Naive thymus-derived CD4-positive, alpha-beta T cell (primary cell): ENCODE results near the gene EXOC3. TPM values are rescaled to one million over a fixed set of nuclear protein-coding genes. Genes with fewer than 3 reads are reported as not detected.
"Not testable (repeated sequence)": the region's sequence is repeated elsewhere in the genome, so short reads cannot be mapped to it uniquely, and the experiment has no call there.

Experiments used
- ATAC-seq: fragments of 150-1000 bp; cut with Tn5 transposase; 2 replicates; pipeline ENCODE4 v1.10.0; 2021; ENCODE audit warnings: mild to moderate bottlenecking, moderate library complexity
- CTCF ChIA-PET: fragments of 350-600 bp; sonication (Branson Sonifier 250); formaldehyde crosslinking; loops from one replicate; lab custom pipeline; 2021; ENCODE audit warnings: antibody characterized with exemption; lab: Charles Lee
- POLR2A ChIA-PET: fragments of 350-600 bp; sonication (Branson Sonifier 250); formaldehyde crosslinking; loops from one replicate; lab custom pipeline; 2021; ENCODE audit warnings: antibody characterized with exemption, inconsistent platforms; lab: Charles Lee
- DNase-seq, 9 donors: peaks; one replicate each; pipeline versions ENCODE4 v3.0.0 to v3.0.0-alpha.2; 2020 to 2022; ENCODE audit warnings: mixed read lengths in 1 of 9
- H3K27ac ChIP-seq: one replicate; pipeline ENCODE4 v1.7.0; 2013; ENCODE audit warnings: mild to moderate bottlenecking, low read depth, low read length, moderate library complexity
- H3K27me3 ChIP-seq, 2 donors: one replicate each; pipeline ENCODE4 v1.7.0; 2013; ENCODE audit warnings: low read length in 2 of 2, mild to moderate bottlenecking in 2 of 2, moderate library complexity in 2 of 2; ENCODE audit not compliant: control insufficient read depth in 2 of 2, insufficient read depth in 2 of 2
- H3K36me3 ChIP-seq, 3 experiments: 1 replicate in 2 of 3; 2 replicates in 1 of 3; pipeline ENCODE4 v1.7.0; 2013; ENCODE audit warnings: low read length in 3 of 3, mild to moderate bottlenecking in 3 of 3, moderate library complexity in 1 of 3; ENCODE audit not compliant: insufficient read depth in 3 of 3, control insufficient read depth in 2 of 3
- H3K4me1 ChIP-seq, 2 donors: one replicate each; pipeline ENCODE4 v1.7.0; 2013; ENCODE audit warnings: low read length in 2 of 2, mild to moderate bottlenecking in 2 of 2, moderate library complexity in 1 of 2; ENCODE audit not compliant: control insufficient read depth in 2 of 2, insufficient read depth in 2 of 2
- H3K4me3 ChIP-seq: 2 replicates; pipeline ENCODE4 v1.7.0; 2013; ENCODE audit warnings: mild to moderate bottlenecking, low read length
- H3K9me3 ChIP-seq, 3 experiments: 1 replicate in 2 of 3; 2 replicates in 1 of 3; pipeline ENCODE4 v1.7.0; 2013; ENCODE audit warnings: low read length in 3 of 3; ENCODE audit not compliant: control insufficient read depth in 2 of 3
- H3K27ac Mint-ChIP-seq, 9 donors: one replicate each; pipeline ENCODE4 v1.8.0; 2020 to 2022; ENCODE audit warnings: mixed read lengths in 9 of 9, mild to moderate bottlenecking in 8 of 9, moderate library complexity in 5 of 9, inconsistent platforms in 2 of 9
- H3K27me3 Mint-ChIP-seq, 5 donors: one replicate each; pipeline ENCODE4 v1.8.0; 2021 to 2022; ENCODE audit warnings: mixed read lengths in 5 of 5, mild to moderate bottlenecking in 1 of 5
- H3K36me3 Mint-ChIP-seq, 5 donors: one replicate each; pipeline ENCODE4 v1.8.0; 2020 to 2022; ENCODE audit warnings: mixed read lengths in 5 of 5, mild to moderate bottlenecking in 3 of 5, inconsistent platforms in 1 of 5
- H3K4me1 Mint-ChIP-seq, 7 donors: one replicate each; pipeline ENCODE4 v1.8.0; 2020 to 2022; ENCODE audit warnings: mixed read lengths in 7 of 7, mild to moderate bottlenecking in 3 of 7, inconsistent platforms in 1 of 7
- H3K4me3 Mint-ChIP-seq, 10 donors: one replicate each; pipeline ENCODE4 v1.8.0; 2020 to 2022; ENCODE audit warnings: mild to moderate bottlenecking in 10 of 10, mixed read lengths in 10 of 10, moderate library complexity in 6 of 10, inconsistent platforms in 2 of 10
- H3K9me3 Mint-ChIP-seq, 11 donors: one replicate each; pipeline ENCODE4 v1.8.0; 2020 to 2022; ENCODE audit warnings: mixed read lengths in 11 of 11, mild to moderate bottlenecking in 4 of 11, inconsistent platforms in 1 of 11, moderate library complexity in 1 of 11
- intact Hi-C, 2 donors: fragments of 100-400 bp; cut with micrococcal nuclease; formaldehyde crosslinking; loops; one replicate each; pipeline ENCODE4 v1.15.1; 2023
- polyA plus RNA-seq, 2 donors: library from polyadenylated mRNA; unstranded; fragments of 300-500 nt; fragmentation: Illumina TruSeq; gene quantifications; one replicate each; pipeline ENCODE4 v1.2.3, GENCODE V29; 2021
- total RNA-seq, 6 experiments: library from RNA in 5 of 6; stranded (reverse) in 5 of 6; gene quantifications; 1 replicate in 5 of 6; 2 replicates in 1 of 6; pipeline ENCODE4 v1.2.3 and lab custom pipeline; 2021 to 2026

The EXOC3 gene
- total and polyA plus RNA-seq, 7 experiments from 2014 or later: 44.3 to 105 (median 89.3) TPM

DNA sequence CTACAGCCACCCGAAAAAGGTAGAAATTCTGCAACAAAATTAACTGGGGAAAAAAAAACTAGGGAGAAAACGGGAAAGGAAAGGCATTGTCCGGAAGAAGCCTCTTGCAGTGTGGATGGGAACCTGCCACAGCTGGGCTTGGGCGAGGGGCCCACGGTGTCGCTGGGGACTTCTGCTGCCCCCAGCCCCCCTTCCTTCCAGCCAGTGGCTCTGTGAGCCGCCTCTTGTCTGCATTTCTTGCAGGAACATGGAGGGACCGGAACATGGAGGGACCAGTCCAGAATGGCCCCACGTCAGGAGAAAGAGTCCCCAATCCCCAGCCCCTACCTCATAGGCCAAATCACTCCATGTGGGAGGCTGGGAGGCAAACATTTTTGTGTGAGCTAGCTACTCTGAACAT lies 36.9 kb upstream of the EXOC3 start:
- Mint-ChIP-seq H3K4me1 (peaks cover 0 to 15% (median 0%) of the 10 kb centered on the region in 7 donors), H3K27ac (no peak overlapping the region), H3K36me3 (peaks cover 0 to 20% (median 0%) of the 10 kb centered on the region in 5 donors), H3K27me3 (peaks cover 0 to 31% (median 16%) of the 10 kb centered on the region in 5 donors), H3K9me3 (peaks cover 0 to 2% (median 0%) of the 10 kb centered on the region in 11 donors), H3K4me3 (no peak overlapping the region)
- POLR2A ChIA-PET: no interaction called here
- H3K27me3 ChIP-seq: no peaks in the 10 kb centered on the region
- intact Hi-C loops: no loop called here
- DNase-seq (no peak), ATAC-seq (no peak)
- H3K36me3 ChIP-seq: no peaks in the 10 kb centered on the region
- no peaks in the 10 kb centered on the region for H3K9me3 ChIP-seq
- CTCF ChIA-PET: no interaction called here
- no peaks in the 10 kb centered on the region for H3K4me1 ChIP-seq
- H3K4me3 ChIP-seq: no peak overlapping the region
- H3K27ac ChIP-seq: no peak overlapping the region

DNA sequence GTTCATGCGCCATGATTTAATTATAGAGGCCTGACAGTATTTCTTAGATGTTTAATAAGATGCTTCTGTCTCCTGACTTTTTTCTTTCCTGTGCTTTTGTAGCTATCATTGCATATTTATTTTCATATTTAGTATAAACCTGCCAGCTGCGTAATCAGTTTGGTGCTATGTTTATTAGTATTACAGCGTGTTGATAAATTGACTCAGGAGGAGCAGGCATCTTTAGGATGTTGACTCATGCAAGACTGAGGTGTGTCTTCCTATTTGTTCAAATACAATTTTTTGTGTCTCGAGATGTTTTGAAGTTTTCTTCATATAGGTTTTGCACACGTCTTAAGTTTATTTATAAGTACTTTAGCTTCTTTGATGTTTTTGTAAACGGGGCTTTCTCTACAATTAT lies 35.9 kb upstream of the EXOC3 start:
- no peaks in the 10 kb centered on the region for H3K9me3 ChIP-seq
- Mint-ChIP-seq H3K4me3 (no peak overlapping the region), H3K36me3 (peaks cover 0 to 14% (median 0%) of the 10 kb centered on the region in 5 donors), H3K27ac (no peak overlapping the region), H3K9me3 (peaks cover 0 to 2% (median 0%) of the 10 kb centered on the region in 11 donors), H3K4me1 (peaks cover 0 to 16% (median 0%) of the 10 kb centered on the region in 7 donors), H3K27me3 (peaks cover 0 to 25% (median 8%) of the 10 kb centered on the region in 5 donors)
- no peak for ATAC-seq
- no peaks in the 10 kb centered on the region for H3K4me1 ChIP-seq
- H3K27me3 ChIP-seq: no peaks in the 10 kb centered on the region
- H3K36me3 ChIP-seq: no peaks in the 10 kb centered on the region
- ChIA-PET POLR2A (no interaction called here), CTCF (no interaction called here)
- no peak overlapping the region for H3K4me3 ChIP-seq
- intact Hi-C loops: no loop called here
- DNase-seq: no peak
- no peak overlapping the region for H3K27ac ChIP-seq

DNA sequence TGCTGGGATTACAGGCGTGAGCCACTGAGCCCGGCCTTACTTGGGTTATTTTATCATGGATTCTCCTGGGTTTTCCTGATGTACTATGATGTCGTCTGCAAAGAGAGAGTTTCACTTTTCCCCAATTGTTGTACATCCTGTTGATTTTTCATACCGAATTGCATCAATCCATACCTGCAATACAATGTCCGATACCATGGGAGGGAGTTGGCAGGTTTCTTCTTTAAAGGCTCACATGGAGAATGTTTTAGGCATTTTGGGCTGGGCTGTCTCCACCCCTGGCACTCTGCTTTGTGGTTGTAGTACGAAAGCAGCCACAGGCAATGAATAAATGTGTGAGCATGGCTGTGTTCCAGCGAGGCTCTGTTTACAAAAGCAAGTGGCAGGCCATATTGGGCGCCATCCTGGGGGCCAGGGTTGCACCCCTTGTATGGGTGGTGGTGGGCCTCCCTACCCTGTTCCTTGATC lies 35.1 kb upstream of the EXOC3 start:
- H3K27ac Mint-ChIP-seq: no peak overlapping the region
- POLR2A ChIA-PET: no interaction called here

GRCh38 chr5:410911-411517 lies 32.0 kb upstream of the EXOC3 start:
- peaks cover 0 to 10% (median 4%) of the 10 kb centered on the region in 5 donors for H3K27me3 Mint-ChIP-seq
- DNase-seq (no peak), ATAC-seq (no peak)
- POLR2A ChIA-PET: no interaction called here
- peaks cover 0 to 8% (median 0%) of the 10 kb centered on the region in 5 donors for H3K36me3 Mint-ChIP-seq
- Histone ChIP-seq H3K4me1 (no peaks in the 10 kb centered on the region), H3K27ac (no peak overlapping the region), H3K36me3 (no peaks in the 10 kb centered on the region), H3K4me3 (no peak overlapping the region), H3K9me3 (no peaks in the 10 kb centered on the region), H3K27me3 (no peaks in the 10 kb centered on the region)
- H3K27ac Mint-ChIP-seq: no peak overlapping the region
- intact Hi-C loops: no loop called here
- CTCF ChIA-PET: no interaction called here
- H3K4me1 Mint-ChIP-seq: peaks cover 0 to 16% (median 0%) of the 10 kb centered on the region in 7 donors
- H3K9me3 Mint-ChIP-seq: no peaks in the 10 kb centered on the region
- H3K4me3 Mint-ChIP-seq: no peak overlapping the region

More for the DNA sequence above, 35.1 kb upstream of the EXOC3 start:
- intact Hi-C loops: no loop called here
- Mint-ChIP-seq H3K9me3 (peaks cover 0 to 2% (median 0%) of the 10 kb centered on the region in 11 donors), H3K4me3 (no peak overlapping the region), H3K27me3 (peaks cover 0 to 25% (median 7%) of the 10 kb centered on the region in 5 donors), H3K36me3 (peaks cover 0 to 11% (median 0%) of the 10 kb centered on the region in 5 donors), H3K4me1 (peaks cover 0 to 18% (median 0%) of the 10 kb centered on the region in 7 donors)
- Histone ChIP-seq H3K36me3 (no peaks in the 10 kb centered on the region), H3K4me3 (no peak overlapping the region), H3K9me3 (no peaks in the 10 kb centered on the region), H3K27me3 (no peaks in the 10 kb centered on the region), H3K4me1 (no peaks in the 10 kb centered on the region), H3K27ac (no peak overlapping the region)
- no peak for DNase-seq
- ATAC-seq: no peak
- CTCF ChIA-PET: no interaction called here

DNA sequence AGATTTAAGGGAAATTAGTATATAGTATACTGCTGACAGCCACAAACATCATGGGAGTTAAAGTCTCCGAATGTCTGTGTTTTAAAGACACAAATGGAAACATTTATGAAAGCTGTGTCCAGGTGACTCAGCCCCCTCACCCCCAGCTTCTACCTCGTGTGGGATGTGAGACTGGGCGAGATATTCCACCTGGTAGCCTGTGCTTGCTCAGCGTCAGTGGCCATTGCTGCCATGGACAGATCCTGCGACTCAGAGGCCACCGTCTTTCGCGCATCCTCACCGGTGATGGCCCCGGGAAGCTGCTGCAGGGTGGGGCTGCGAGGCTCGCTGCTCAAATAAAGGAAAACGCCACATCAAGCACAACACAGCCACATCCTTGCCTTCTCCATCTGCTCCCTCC lies 31.2 kb upstream of the EXOC3 start:
- Mint-ChIP-seq H3K27me3 (peaks cover 0 to 10% (median 4%) of the 10 kb centered on the region in 5 donors), H3K36me3 (peaks cover 0 to 8% (median 0%) of the 10 kb centered on the region in 5 donors), H3K9me3 (no peaks in the 10 kb centered on the region), H3K4me1 (peaks cover 0 to 16% (median 0%) of the 10 kb centered on the region in 7 donors), H3K4me3 (no peak overlapping the region), H3K27ac (no peak overlapping the region)
- no peaks in the 10 kb centered on the region for H3K9me3 ChIP-seq
- ATAC-seq (no peak), DNase-seq (peak in 1 of 9 donors; percentile 50)
- H3K4me1 ChIP-seq: no peaks in the 10 kb centered on the region
- no peak overlapping the region for H3K27ac ChIP-seq
- H3K36me3 ChIP-seq: no peaks in the 10 kb centered on the region
- ChIA-PET POLR2A (no interaction called here), CTCF (no interaction called here)
- no peaks in the 10 kb centered on the region for H3K27me3 ChIP-seq
- H3K4me3 ChIP-seq: no peak overlapping the region
- intact Hi-C loops: no loop called here

GRCh38 chr5:414991-415927 lies 27.7 kb upstream of the EXOC3 start:
- H3K36me3 Mint-ChIP-seq, H3K4me3 ChIP-seq, H3K27ac ChIP-seq, DNase-seq, H3K9me3 ChIP-seq, H3K27ac Mint-ChIP-seq, H3K27me3 ChIP-seq, intact Hi-C loops, CTCF ChIA-PET, H3K4me3 Mint-ChIP-seq, H3K4me1 ChIP-seq, H3K36me3 ChIP-seq, H3K9me3 Mint-ChIP-seq, ATAC-seq, POLR2A ChIA-PET: not testable (repeated sequence)
- Mint-ChIP-seq H3K4me1 (peaks cover 0 to 13% (median 0%) of the 10 kb centered on the region in 7 donors), H3K27me3 (peaks cover 0 to 10% (median 4%) of the 10 kb centered on the region in 5 donors)
